ES-I3 (cell line): ENCODE data around the gene ANKRD12.

Source experiments
- H3K36me3 ChIP-seq: 2 replicates; pipeline ENCODE4 v1.6.1; 2013; ENCODE audit warnings: mild to moderate bottlenecking, low read length, control low read depth, moderate library complexity; ENCODE audit not compliant: insufficient read depth
- H3K4me1 ChIP-seq: 2 replicates; pipeline ENCODE4 v1.6.1; 2013; ENCODE audit warnings: mild to moderate bottlenecking, control low read depth, low read length; ENCODE audit not compliant: insufficient read depth
- H3K9ac ChIP-seq: 2 replicates; pipeline ENCODE4 v1.6.1; 2013; ENCODE audit warnings: low read depth, mild to moderate bottlenecking, low read length, moderate library complexity
- H3K9me3 ChIP-seq: 2 replicates; pipeline ENCODE4 v1.6.1; 2013; ENCODE audit warnings: mild to moderate bottlenecking, low read length, moderate library complexity; ENCODE audit not compliant: control insufficient read depth, insufficient read depth

The ANKRD12 gene

DNA sequence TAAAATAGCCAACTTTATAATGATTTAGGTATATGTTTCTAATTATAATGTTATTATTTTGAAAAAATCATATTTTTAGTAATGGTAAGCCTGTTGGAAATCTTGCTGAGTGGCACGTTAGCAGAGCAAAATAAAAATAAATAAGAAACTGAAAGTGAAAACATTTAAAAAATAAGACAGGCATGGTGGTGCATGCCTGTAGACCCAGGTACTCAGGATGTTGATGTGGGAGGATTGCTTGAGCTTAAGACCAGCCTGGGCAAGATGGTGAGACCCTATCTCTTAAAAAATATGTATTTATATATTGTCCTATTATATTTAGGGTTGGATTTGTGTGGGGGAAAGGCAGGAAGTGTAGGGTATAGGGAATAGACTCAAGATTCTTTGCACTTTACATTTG lies 15.8 kb upstream of the ANKRD12 start:
- Histone ChIP-seq H3K36me3 (peaks cover 6% of the 10 kb centered on the region), H3K4me1 (no peaks in the 10 kb centered on the region), H3K9ac (no peak overlapping the region), H3K9me3 (no peaks in the 10 kb centered on the region)

DNA sequence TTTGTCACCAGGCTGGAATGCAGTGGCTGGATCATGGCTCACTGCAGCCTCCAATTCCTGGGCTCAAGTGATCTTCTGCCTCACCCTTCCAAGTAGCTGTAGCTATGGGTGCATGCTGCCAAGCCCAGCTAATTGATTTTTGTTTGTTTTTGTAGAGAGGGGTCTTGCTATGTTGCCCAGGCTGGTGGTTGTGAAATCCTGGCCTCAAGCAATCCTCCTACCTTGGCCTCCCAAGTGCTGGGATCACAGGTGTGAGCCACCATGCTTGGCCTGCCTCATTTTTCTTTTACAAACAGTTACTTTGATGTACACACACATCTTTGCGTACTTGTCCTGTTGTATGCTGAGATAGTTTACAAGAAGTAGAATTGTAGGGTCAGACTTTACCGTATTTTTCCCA lies 13.1 kb upstream of the ANKRD12 start:
- no peaks in the 10 kb centered on the region for H3K9me3 ChIP-seq
- H3K9ac ChIP-seq = no peak overlapping the region
- no peaks in the 10 kb centered on the region for H3K4me1 ChIP-seq
- H3K36me3 ChIP-seq = peaks cover 6% of the 10 kb centered on the region

DNA sequence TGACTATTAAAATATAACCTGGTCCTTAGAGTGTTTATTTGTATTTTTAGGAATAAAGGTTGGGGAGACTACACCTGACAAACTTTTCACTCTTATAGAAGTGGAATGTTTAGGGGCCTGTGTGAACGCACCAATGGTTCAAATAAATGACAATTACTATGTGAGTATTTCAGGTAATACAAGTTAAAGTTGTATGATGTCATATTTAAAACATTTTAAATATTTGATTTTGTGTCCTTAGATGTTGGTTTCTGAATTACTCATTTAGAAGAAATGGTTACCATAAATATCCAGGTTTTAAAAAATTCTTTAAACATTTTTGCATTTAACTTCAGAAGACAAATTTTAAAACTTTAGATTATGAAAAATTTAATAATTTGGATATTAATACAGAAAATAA lies 11.8 kb upstream of the ANKRD12 start:
- peaks cover 6% of the 10 kb centered on the region; the same call in 1 of the 2 replicates for H3K36me3 ChIP-seq
- H3K9ac ChIP-seq = no peak overlapping the region
- no peaks in the 10 kb centered on the region for H3K4me1 ChIP-seq
- no peaks in the 10 kb centered on the region for H3K9me3 ChIP-seq

DNA sequence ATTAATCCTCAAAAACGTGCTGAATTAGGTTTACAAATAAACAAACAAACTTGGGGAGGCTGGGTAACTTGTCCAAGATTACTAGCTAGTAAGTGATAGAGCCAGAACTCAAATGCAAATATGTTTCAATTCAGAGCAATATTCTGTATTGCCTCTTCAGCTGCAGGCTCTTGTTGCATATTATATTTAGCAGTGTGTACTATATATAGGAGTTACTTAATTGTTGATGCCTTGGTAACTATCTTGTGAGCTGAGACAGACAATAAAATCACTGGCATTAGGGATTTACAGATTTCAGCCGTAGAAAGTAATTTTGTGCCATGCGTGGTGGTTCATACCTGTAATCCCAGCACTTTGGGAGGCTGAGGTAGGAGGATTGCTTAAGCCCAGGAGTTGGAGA lies 10.2 kb upstream of the ANKRD12 start:
- H3K4me1 ChIP-seq = no peaks in the 10 kb centered on the region
- peaks cover 6% of the 10 kb centered on the region; the same call in 1 of the 2 replicates for H3K36me3 ChIP-seq
- no peaks in the 10 kb centered on the region for H3K9me3 ChIP-seq
- no peak overlapping the region for H3K9ac ChIP-seq

DNA sequence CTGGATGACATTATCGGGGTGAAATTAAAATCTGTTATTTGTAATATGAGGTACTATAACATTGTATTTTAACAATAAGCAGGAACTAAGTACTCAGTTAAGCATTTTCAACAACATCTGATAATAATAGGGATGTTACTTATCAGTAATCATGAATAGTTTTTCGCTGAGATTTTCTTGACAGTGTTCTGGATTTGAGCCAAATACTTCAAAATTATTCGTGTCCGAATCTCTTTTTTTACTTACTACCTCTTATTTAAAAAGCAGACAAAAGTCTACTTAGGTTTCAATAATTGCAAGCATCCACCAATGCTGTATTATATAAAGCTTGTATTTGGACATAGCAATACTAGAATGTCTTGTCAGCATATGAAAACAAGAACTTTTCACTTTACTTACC lies 6.4 kb upstream of the ANKRD12 start:
- H3K36me3 ChIP-seq = no peaks in the 10 kb centered on the region; the same call in 1 of the 2 replicates

DNA sequence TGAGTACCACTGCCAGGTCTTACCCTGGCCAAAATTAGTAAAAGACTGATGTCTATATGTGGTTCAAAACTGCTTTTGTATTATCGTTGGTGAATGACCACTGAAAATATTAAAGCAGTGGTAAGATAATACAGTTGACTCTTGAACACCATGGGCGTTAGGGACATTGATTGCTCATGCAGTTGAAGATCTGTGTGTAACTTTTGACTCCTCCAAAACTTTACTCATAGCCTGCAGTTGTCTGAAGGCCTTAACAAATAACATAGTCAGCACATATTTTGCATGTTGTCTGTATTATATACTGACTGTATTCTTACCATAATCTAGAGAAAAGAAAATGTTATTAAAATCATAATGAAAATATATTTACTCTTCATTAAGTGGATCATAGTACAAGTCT lies 5.8 kb upstream of the ANKRD12 start:
- Histone ChIP-seq H3K4me1 (no peaks in the 10 kb centered on the region), H3K9me3 (no peaks in the 10 kb centered on the region), H3K9ac (no peak overlapping the region), H3K36me3 (no peaks in the 10 kb centered on the region; the same call in 1 of the 2 replicates)

More for the DNA sequence above, 6.4 kb upstream of the ANKRD12 start:
- Histone ChIP-seq H3K9me3 (no peaks in the 10 kb centered on the region), H3K9ac (no peak overlapping the region), H3K4me1 (no peaks in the 10 kb centered on the region)

DNA sequence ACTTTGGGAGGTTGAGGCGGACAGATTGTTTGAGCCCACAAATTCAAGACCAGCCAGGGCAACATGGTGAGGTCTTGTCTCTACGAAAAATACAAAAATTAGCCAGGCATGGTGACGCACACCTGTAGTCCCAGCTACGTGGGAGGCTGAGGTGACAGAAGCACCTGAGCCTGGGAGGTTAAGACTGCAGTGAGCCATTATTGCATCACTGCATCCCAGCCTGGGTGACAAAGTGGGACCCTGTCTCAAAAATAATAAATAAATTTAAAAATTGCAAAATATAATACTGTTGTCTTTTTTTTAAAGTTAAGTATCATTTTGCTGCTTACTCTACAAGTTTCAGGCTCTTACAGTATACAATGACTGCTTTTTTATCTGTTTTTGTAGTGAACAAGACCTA lies 4.0 kb upstream of the ANKRD12 start:
- H3K9ac ChIP-seq = no peak overlapping the region
- H3K4me1 ChIP-seq = no peaks in the 10 kb centered on the region
- no peaks in the 10 kb centered on the region; the same call in 1 of the 2 replicates for H3K36me3 ChIP-seq

DNA sequence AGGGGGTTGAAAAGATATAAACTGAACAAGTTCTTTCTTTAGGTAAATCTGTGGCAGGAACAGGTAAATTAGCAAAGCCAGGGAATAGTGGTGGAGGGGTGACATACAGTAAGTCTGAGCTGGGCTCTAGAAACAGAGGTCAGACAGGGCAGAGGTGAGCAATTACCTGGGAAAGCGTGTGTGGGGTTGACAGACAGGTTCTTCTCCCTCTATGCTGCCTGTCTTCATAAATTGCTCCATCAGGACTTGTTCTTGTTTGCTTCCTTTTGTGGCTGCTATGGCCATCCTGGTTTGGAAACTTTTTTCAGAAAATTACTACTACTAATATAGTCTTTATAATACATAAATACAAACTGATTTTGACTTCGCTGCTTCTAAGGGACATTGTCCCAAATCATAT lies 3.4 kb upstream of the ANKRD12 start:
- no peak overlapping the region for H3K9ac ChIP-seq
- H3K4me1 ChIP-seq = no peaks in the 10 kb centered on the region
- H3K36me3 ChIP-seq = no peaks in the 10 kb centered on the region; the same call in 1 of the 2 replicates
- no peaks in the 10 kb centered on the region for H3K9me3 ChIP-seq

More for the DNA sequence above, 4.0 kb upstream of the ANKRD12 start:
- H3K9me3 ChIP-seq = no peaks in the 10 kb centered on the region

DNA sequence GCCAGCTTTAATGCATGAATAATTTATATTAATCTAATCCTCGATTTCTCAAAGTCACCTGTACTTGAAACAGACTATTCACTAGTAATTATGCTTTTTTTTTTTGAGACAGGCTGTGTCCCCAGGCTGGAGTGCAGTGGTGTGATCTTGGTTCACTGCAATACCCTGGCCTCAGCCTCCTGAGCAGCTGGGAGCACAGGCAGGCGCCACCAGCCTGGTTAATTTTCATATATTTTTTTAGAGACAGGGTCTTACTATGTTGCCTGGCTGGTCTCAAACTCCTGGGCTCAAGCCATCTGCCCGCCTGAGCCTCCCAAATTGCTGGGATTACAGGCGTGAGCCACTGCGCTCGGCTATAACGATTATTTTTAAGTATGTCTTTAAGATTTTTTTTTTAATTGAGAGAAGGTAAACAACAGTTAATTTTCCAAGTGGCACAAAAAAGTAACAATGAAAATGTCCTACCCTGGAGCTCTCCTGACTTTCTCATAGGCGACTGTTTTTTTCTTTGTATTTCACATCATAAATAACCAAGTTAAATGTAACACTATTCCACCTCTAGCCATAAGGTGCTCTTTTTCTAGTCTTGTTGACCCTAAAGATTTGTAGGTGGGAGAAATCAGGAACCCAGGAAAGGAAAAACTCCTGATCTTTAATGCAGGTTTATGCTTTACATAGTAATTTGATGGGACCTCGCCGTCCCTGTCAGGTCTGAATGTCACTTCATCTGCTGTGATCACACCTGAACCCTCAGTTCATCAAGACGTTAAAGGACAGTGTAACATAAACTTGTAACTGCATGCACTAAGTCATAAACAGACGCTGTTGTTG lies 1.3 kb upstream of the ANKRD12 start:
- peak overlapping the region; percentile 93 for H3K9ac ChIP-seq
- no peaks in the 10 kb centered on the region for H3K4me1 ChIP-seq
- H3K9me3 ChIP-seq = no peaks in the 10 kb centered on the region
- no peaks in the 10 kb centered on the region; the same call in 1 of the 2 replicates for H3K36me3 ChIP-seq

DNA sequence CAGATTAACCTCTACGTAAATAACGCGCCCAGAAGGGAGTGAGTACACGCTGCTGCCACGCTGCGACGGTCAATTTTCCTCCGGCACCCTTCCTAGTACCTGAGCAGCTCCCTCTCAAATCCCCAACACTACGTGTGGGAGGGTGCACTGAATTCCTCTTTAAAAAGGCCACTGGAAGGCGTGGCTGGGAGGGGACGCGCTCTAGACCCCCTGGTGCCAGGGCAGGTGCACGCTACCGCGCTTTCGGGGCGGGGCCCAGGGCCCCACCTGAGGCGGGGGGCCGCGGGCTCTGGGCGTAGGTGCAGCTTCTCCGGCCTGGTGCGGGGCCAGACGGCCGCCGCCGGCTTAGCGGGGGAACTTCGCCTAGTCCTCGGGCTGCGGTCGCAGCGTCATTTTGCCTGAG lies 668 bp upstream of the ANKRD12 start:
- H3K9ac ChIP-seq = peak overlapping the region; percentile 93
- H3K36me3 ChIP-seq = no peaks in the 10 kb centered on the region; the same call in 1 of the 2 replicates
- no peaks in the 10 kb centered on the region for H3K9me3 ChIP-seq
- no peaks in the 10 kb centered on the region for H3K4me1 ChIP-seq

DNA sequence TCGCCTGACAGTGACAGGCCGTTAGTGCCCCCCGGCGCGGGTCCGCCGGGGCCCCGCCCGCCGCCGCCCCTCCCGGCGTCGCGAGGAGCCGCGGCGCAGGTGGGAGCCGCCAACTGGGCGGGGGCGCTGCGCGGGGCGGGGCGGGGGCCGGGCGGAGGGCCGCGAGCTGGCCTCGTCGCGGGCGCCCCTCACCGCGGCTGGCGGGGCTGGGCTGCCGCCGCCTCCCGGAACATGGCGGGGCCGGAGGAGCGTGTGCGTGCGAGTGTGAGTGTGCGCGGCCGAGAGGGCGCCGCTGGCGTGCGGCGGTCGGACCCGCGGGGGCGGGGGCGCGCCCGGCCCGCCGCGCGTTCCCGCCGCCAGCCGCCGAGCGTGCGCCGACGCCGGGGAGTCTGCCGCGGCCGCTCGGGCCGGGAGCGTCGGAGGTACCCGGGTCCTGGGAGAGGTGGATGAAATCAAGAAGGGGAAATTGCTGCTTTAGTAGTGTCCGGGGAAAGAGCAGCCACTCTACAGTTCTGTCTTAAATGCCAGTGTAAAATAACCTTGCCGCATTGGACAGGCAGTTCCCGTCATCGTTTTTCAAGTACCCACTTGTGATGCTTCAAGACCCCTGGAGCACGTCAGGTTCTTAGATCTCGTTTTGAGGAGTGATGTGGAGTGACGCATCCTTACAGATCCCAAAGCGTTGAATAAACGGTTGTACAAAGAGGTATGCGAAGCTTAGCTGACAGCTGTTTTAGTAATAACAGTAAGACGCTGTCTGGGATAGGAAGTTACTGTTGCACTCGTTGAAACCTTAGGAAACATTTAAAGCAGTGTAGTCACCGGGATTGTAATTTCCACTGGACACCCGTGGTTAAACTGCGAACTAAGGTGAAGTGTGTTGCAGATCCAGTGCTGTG lies 836 bp downstream of the ANKRD12 start:
- Histone ChIP-seq H3K9me3 (no peaks in the 10 kb centered on the region), H3K4me1 (no peaks in the 10 kb centered on the region), H3K36me3 (no peaks in the 10 kb centered on the region; the same call in 1 of the 2 replicates), H3K9ac (peak overlapping the region; percentile 97)

DNA sequence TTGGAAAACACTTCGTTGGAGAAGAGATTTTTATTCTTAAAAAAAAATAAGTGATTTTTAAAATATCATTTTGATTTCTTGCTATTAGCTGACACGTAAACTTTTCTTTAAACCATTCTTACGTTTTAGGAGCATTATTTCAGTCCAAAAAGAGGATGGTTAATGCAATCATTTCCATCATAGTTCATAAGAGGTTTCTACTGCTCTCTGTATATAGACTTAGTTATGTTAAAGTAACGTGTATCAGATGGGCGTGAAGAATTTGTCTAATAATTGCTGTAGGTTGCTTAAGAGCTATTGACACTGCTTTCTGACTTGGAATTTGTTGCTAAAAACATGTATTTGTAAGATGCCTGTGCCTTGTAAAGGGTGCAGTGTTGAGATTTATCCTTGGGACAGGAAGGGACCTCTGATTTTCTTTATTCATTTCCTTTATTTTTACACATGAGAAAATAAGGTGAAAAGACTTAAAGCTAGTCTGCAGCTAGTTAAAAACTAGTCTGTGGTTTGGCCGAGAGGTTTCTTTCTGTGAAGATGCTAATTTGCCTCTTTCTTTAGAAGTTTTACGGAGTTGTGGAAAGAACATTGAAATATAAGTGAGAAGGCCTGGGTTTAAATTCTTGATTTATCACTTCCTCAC lies 2.9 kb downstream of the ANKRD12 start:
- Histone ChIP-seq H3K9me3 (no peaks in the 10 kb centered on the region), H3K9ac (peak overlapping the region; percentile 6; the same call in 1 of the 2 replicates), H3K4me1 (no peaks in the 10 kb centered on the region), H3K36me3 (no peaks in the 10 kb centered on the region; the same call in 1 of the 2 replicates)

DNA sequence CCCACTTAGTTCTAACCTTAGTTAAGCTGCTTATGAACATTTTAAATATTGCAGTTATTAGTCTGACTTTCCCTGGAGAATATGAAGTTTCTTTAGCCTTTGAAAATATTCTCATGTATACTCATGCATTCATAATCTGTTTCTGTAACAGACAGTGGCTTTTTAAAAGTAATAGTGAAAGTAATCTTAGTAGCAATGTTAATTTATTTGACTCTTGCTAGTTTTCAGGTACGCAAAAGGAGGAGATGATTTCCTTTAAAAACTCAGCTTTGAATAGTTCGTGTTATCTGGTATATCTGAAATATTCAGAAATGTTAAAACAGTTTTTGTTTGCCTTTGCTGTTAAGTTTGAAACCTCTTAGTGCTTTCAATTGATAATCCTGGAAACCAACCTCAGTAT lies 3.8 kb downstream of the ANKRD12 start:
- H3K9me3 ChIP-seq = no peaks in the 10 kb centered on the region
- H3K4me1 ChIP-seq = no peaks in the 10 kb centered on the region
- no peaks in the 10 kb centered on the region for H3K36me3 ChIP-seq
- H3K9ac ChIP-seq = no peak overlapping the region

DNA sequence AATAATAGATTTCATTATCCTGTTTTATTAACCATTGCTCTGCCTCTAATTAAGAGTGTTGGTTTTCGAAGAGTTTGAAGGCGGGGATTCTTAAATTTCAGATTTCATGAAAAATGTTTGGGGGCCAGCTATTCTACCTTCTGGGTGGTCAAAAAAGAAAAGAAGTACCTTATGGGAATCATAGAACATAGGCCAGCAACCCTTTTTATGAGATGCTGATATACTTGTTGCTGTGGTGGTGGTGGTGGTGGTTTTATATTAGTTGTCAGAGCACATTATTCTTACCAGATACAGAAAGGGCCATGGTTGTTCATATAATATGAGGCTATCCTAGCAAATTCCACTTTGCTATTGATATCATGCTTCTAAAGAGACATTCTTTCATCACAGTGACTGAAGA lies 4.4 kb downstream of the ANKRD12 start:
- Histone ChIP-seq H3K9ac (no peak overlapping the region), H3K36me3 (no peaks in the 10 kb centered on the region), H3K9me3 (no peaks in the 10 kb centered on the region), H3K4me1 (no peaks in the 10 kb centered on the region)
